Measurements from ENCODE around the gene TSC2. TPM values are rescaled to one million over a fixed set of nuclear protein-coding genes. Genes with fewer than 3 reads are reported as not detected.
A peak's percentile ranks its signal among the peaks of the same experiment; 100 is the strongest.

Gene TSC2
- total and polyA plus RNA-seq, 2 donors (not counting 3 experiments of a cell fraction or from before 2014, with no cell fraction given) = 87.9 to 144 TPM

DNA sequence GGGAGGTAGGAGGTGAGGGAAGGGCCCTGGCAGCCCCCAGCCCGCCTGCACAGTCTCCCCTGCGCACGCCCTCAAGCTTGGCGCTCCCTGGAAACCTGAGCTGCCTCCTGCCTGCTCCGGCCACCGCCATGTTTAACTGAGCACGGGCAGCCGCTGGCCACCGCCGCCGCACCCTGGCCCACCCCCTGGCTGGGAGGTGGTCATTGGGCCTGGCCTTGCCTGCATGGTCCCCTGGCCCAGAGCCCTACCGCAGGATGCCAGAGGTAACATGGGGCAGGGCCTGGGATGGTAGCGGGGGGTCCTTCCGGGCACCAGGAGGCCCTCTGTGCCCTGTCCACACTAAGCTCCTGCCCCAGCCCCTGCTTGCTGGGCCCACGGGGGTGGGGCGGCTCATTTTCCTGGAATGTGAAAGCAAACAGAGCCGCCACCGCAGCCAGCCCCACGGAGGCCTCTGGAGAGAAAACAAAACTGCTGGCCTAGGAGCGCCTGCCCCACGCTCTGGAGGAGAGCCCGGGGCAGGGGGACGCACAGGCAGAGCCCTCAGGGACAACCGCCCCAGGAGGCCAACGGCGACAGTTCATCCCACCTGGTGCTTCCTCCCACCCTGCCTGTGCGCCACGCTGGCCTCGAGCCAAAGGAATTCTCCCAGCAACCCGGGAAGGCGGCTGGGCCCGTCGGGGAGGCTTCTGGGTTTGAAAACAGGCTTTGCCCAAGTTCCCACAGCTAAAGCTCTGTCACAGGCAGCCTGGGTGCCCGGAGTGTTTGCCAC is 12.2 kb upstream of the TSC2 start:
- Histone ChIP-seq H2AFZ (ENCODE audit: low read depth, low read length) (peak overlapping the region; percentile 52), H3K9ac (replicated peaks; ENCODE audit: extremely low read depth, insufficient read depth, low read length) (peak overlapping the region; percentile 37), H4K20me1 (replicated peaks; ENCODE audit: control insufficient read depth, extremely low read depth, insufficient read depth, low read length) (no peaks in the 10 kb centered on the region), H3K79me2 (ENCODE audit: control insufficient read depth, insufficient read depth, low read length) (peaks cover 10% of the 10 kb centered on the region), H3K4me2 (ENCODE audit: insufficient read depth, low read length) (peak overlapping the region; percentile 27), H3K4me1 (ENCODE audit: control insufficient read depth, extremely low read depth, insufficient read depth, low read length) (peaks cover 49% of the 10 kb centered on the region), H3K4me3 (replicated peaks in 1 of 3; ENCODE audit: insufficient read depth in 1 of 3, low read depth in 1 of 3, low read length in 3 of 3) (no peak overlapping the region), H3K9me3 (replicated peaks; ENCODE audit: control insufficient read depth, insufficient read depth, low read length) (no peaks in the 10 kb centered on the region), H3K9me1 (replicated peaks; ENCODE audit: control insufficient read depth, extremely low read depth, insufficient read depth, low read length) (no peaks in the 10 kb centered on the region), H3K27me3 (ENCODE audit: control insufficient read depth in 2 of 2, insufficient read depth in 2 of 2, low read length in 2 of 2) (no peaks in the 10 kb centered on the region), H3K36me3 (ENCODE audit: control insufficient read depth in 2 of 2, extremely low read depth in 1 of 2, insufficient read depth in 2 of 2, low read length in 2 of 2) (peaks cover 0 to 10% of the 10 kb centered on the region in 2 experiments), H3K27ac (ENCODE audit: insufficient read depth, low read depth, low read length) (peak overlapping the region; percentile 62)
- BruUV-seq (replicated peaks) = no TSS peak
- peak; percentile 62 for DNase-seq (ENCODE audit: low read depth, low spot score)
- TF ChIP-seq FOS (IDR thresholded peaks at IDR 0.05; ENCODE audit: borderline replicate concordance, insufficient read depth, low read length) (no peak), POLR2AphosphoS5 (IDR thresholded peaks at IDR 0.05; ENCODE audit: insufficient read depth, low read depth, low read length) (peak; percentile 32), MYC (IDR thresholded peaks at IDR 0.05; ENCODE audit: low read depth, low read length) (no peak), GATA2 (IDR thresholded peaks at IDR 0.05; ENCODE audit: insufficient read depth, insufficient read length, low read depth, low read length) (no peak), POLR2A (IDR thresholded peaks at IDR 0.05; ENCODE audit: low read depth, low read length) (peak; percentile 12), JUN (IDR thresholded peaks at IDR 0.05; ENCODE audit: borderline replicate concordance, insufficient read depth, insufficient read length, low read depth) (no peak), EZH2 (IDR thresholded peaks at IDR 0.05; ENCODE audit: borderline replicate concordance, low read depth, low read length, severe bottlenecking) (no peak)
- TF ChIP-seq, protein P1, sequence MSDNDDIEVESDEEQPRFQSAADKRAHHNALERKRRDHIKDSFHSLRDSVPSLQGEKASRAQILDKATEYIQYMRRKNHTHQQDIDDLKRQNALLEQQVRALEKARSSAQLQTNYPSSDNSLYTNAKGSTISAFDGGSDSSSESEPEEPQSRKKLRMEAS (IDR thresholded peaks at IDR 0.05; ENCODE audit: insufficient read depth, insufficient read length) = no peak
- TF ChIP-seq, protein P2, sequence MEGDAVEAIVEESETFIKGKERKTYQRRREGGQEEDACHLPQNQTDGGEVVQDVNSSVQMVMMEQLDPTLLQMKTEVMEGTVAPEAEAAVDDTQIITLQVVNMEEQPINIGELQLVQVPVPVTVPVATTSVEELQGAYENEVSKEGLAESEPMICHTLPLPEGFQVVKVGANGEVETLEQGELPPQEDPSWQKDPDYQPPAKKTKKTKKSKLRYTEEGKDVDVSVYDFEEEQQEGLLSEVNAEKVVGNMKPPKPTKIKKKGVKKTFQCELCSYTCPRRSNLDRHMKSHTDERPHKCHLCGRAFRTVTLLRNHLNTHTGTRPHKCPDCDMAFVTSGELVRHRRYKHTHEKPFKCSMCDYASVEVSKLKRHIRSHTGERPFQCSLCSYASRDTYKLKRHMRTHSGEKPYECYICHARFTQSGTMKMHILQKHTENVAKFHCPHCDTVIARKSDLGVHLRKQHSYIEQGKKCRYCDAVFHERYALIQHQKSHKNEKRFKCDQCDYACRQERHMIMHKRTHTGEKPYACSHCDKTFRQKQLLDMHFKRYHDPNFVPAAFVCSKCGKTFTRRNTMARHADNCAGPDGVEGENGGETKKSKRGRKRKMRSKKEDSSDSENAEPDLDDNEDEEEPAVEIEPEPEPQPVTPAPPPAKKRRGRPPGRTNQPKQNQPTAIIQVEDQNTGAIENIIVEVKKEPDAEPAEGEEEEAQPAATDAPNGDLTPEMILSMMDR (IDR thresholded peaks at IDR 0.05; ENCODE audit: extremely low read depth in 1 of 2, insufficient read depth in 1 of 2, low read depth in 1 of 2, low read length in 2 of 2) = no peak
- ChIA-PET CTCF (interaction anchor here (1.0 to 1.7 kb wide), 3 partner anchors 12 to 105 kb away, joined by 3 to 6 read pairs (median 3); partner anchors contain the start of genes NTHL1 and TSC2), POLR2A (no interaction called here)
- dilution Hi-C loops (cut with MboI; ENCODE audit: extremely low pct_ligation_motif_present, low sequenced_read_pairs) = loop anchor here (25.0 kb wide), 1 partner anchor 127 kb away; the partner anchor contains the start of gene TRAF7
- intact Hi-C loops (cut with micrococcal nuclease) = no loop called here
- FAIRE-seq = no peak

Measured in endothelial cell of umbilical vein (primary cell).